SW 1271 (cell line): Measurements from ENCODE around the gene QRSL1.
A peak's percentile ranks its signal among the peaks of the same experiment; 100 is the strongest.
"Not testable (repeated sequence)": the region's sequence is repeated elsewhere in the genome, so short reads cannot be mapped to it uniquely, and the experiment has no call there.

Experiments
- DNase-seq, 2 experiments: peaks; one replicate each; lab custom pipeline; 2025; lab: John Stamatoyannopoulos, UW

QRSL1 gene, protein sequence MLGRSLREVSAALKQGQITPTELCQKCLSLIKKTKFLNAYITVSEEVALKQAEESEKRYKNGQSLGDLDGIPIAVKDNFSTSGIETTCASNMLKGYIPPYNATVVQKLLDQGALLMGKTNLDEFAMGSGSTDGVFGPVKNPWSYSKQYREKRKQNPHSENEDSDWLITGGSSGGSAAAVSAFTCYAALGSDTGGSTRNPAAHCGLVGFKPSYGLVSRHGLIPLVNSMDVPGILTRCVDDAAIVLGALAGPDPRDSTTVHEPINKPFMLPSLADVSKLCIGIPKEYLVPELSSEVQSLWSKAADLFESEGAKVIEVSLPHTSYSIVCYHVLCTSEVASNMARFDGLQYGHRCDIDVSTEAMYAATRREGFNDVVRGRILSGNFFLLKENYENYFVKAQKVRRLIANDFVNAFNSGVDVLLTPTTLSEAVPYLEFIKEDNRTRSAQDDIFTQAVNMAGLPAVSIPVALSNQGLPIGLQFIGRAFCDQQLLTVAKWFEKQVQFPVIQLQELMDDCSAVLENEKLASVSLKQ

GRCh38 chr6:106629103-106629858, at the start of gene QRSL1, which contains the start of gene RTN4IP1:
TSS of gene QRSL1 (plus strand) at chr6:106629578. CDS start at chr6:106629682, 104 bp downstream.
TSS of gene RTN4IP1 (minus strand) at chr6:106629498. CDS start at chr6:106629021, 477 bp downstream.
- peak; percentile 73 to 91 for DNase-seq

GRCh38 chr6:106581468-106581867, 47.9 kb upstream of the QRSL1 start:
- no peak for DNase-seq

DNA sequence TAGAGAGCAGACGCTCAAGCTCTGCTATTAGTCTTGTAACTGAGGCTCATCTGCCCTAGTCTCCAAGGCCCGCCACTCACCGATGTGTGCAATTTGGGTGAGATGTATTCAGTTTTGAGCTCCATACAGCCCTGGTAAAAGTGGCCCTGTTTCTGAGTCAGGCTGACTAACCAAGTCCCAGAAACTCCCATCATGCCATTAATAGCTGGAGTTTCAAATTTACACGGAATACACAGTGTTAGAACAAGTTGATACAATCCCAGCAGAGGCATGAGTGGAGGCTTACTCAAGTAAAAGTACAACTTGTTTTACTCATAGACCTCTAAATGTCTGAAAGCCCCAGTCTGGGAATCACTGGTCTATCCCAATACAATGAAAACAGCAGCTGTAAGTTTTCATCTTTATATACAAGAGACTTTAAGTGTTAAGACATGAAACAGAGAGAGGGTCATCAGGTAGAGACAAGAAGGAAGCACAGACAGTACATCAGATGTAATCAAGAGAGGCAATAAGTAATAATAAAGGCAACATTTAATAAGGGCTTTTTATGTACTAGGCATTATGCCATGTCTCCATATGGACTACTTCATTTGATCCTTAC, 42.5 kb upstream of the QRSL1 start:
- DNase-seq: no peak

GRCh38 chr6:106588937-106589336, 40.4 kb upstream of the QRSL1 start:
- not testable (repeated sequence) for DNase-seq

DNA sequence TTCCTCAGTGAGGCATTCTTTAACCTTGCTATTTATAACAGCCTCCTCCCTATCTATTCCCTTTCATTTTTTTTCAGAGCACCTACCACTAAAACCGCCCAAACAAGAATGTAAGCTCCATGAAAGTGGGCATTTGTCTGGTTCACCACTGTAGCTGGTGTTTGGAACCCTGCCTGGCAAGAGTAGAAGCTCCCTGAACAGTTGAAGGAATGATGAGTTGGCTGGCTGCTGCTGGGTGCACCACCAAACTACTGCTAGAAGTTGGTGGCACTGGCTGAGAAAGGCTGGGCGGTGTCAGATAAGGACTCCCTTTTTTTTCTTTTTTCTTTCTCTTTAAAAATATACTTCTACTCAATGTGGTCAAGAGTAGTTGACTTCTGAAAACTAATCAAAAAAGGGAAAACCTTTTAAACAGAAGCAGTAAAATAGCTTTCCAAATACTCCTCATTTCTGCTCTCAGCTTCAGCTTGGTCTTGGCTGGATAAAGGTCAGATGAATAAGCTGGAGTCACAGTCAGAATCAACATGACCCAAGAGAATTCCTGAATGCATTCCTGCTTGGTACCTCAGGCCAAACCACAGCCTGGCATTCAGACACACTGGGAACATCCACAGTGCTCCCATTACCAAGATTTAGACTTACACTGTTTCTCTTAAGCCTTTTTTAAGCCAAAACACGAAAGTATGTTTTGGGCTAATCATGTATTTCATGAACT, 38.1 kb upstream of the QRSL1 start:
- DNase-seq: peak in 1 of 2 experiments; percentile 57

- DNase-seq: no peak
Observed at GRCh38 chr6:106599440-106599839, 29.9 kb upstream of the QRSL1 start.

DNA sequence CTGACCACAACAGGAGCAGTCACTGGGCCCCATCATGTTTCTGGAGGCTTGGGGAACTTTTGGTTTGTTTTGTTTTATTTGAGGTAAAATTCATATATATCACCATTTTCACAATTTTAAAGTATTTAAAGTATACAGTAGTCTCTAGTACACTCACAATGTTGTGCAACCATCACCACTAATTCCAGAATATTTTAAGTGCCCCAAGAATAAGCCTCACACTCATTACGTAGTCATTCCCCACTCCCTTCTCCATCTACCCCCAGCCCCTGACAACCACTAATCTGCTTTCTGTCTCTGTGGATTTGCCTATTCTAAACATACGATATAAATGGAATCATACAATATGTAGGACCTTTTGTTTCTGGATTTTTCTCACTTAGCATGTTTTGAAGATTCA, 29.0 kb upstream of the QRSL1 start:
- no peak for DNase-seq

DNA sequence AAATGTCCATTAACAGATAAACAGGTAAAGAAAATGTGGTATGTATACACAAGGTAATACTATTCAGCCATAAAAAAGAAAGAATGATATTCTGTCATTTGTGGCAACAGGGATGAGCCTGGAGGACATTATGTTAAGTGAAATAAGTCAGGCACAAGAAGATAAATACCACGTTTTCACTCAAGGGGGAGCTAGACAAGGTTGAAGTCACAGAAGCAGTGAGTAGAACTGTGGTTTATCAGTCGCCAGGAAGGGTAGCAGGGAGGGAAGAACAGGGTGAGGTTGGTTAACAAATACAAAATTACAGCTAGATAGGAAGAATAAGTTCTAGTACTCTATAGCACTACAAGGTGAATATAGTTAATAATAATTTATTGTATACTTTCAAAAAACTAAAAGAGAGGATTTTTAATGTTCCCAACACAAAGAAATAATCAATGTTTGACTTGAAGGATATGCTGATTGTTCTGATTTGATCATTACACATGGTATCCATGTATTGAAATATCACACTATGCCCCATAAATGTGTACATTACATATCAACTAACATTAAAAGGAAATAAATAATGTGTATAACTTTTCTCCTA, 21.2 kb upstream of the QRSL1 start:
- peak in 1 of 2 experiments; percentile 44 for DNase-seq

DNA sequence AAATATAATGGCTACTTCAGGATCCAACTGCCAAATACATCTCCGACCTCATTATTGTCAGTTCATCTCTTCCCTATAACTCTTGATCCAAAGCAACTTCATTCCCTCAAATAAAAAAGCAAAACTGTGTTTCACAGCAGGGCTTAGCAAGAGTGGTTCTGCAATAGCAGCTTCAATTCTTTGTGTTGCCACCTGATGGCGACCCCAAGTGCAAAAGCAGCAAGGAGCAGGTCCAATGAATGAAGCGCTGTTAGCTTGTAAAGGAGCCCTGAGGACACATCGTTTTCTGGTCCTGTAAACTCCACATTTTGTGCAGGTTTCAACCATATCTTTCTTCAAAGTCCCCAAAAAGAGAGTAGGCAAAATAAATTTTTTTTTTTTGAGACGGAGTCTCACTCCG, 19.7 kb upstream of the QRSL1 start:
- peak in 1 of 2 experiments; percentile 7 for DNase-seq

GRCh38 chr6:106611030-106611429, 18.3 kb upstream of the QRSL1 start:
- DNase-seq: no peak

DNA sequence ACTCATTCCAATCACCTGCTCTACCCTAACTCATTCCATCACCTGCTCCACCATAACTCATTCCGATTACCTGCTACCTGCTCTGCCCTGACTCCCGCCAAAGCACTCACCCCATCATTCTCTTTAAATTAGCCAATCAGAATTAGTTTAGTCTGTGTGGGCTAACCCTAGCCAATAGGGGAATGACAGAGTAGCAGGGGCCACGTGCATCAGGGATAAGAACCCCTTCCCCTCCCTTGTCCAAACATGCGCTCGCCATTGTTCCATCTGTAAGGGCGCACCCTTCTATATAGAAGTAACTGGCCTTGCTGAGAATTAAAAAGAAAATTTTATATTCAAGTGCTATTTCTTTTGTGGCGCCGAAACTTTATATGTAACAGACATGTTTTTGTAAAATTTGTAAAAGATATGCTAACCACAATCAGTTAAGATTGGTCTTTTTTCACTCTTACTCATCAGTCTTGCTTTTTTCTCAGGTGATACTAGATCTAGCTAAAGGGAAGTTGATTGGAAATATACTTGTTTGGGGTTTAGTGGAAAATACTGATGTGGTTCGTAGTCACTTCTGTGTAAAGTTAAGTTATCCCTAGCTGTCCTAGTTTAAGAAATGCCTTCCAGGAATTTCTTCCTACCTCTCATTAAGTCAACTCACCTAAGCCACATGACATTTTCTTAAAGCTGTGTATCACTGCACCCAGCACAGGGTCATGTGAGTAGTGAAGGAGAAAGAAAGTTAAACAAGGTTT, 16.5 kb upstream of the QRSL1 start:
- DNase-seq: no peak

DNA sequence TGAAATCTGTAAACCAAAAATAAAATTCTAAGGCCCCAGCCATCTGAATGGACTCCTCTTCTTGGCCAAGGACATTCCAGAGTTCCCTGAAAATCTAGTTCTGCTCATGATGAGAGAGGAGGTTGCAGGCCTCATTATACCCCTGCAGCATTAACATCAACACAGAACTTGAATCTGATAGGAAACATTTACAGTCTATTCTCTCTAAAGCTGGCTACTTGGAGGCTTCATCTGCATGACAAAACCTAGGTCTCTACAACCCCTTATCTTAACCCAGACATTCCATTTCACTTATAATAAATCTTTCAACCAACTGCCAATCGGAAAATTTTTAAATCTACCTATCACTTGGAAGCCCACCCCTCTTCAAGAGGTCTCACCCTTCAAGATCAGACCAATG, 15.8 kb upstream of the QRSL1 start:
- no peak for DNase-seq

- DNase-seq: no peak
Observed at GRCh38 chr6:106614166-106614565, 15.2 kb upstream of the QRSL1 start.

DNA sequence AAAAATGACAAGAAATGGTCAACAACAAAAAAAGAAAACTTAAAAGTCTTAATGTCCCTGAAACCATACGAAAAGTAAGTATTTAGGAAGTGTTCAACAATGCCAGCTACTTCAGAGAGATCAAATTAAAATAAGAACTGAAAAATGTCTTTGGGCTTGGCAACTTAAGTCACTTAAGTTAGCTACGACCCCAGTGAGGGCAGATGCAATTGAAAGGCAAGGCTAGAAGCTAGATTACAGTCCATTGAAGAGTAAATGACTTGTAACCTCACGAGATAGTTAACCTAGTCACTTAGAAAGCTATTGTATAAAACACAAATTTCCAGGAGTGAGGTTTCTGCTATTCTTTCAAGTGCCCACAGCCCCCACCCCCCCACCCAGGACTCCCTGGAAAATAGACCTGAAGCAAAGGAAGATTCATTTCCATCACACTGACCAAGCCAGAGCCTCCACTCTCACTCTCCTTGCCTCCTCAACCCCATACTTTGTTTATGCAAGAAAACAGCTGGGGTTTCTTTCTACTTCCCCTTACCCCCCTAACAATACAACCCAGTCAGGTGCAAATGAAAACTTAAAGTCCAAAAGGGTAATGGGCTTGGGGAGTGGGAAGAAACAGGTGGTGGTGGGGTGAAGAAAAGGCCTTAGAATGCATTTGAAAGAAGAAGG, 14.7 kb upstream of the QRSL1 start:
- no peak for DNase-seq

DNA sequence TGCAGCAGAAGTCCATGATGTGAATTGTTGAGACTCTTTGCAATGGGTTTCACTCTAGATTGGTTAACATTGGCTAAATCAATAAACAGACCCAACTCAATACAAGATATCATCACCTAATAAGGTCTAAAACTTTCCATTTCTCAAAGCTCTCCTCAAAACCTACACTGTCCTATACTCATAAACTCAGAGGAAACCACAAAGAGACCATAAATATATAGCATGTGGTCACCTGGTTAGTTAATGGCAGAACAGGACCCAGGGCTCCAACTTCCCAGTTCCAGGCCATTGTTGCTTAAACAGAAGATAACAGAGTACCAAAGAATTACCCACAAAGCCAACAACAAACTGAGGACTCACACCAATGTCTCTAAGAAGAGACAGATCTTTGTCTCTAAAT, 12.1 kb upstream of the QRSL1 start:
- DNase-seq: no peak

DNA sequence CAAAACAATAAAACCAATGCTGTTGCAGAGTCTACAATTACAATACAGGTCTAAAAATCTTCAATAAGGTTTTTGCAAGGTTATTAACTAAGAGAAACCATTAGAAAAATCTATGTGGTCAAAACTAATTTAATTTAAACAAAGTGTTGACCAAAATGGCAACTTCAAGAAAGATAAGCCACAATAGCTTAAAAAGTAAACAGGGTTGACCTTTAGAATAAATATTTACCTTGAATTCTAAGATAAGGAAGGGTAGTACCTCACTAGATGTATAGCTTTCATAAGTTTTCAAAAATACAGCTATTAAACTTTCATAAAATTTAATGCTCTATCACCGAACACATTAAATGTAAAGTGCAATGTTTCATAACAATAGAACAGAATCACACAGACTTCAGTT, 11.5 kb upstream of the QRSL1 start:
- no peak for DNase-seq

- DNase-seq: no peak
Observed at GRCh38 chr6:106618324-106618723, 11.1 kb upstream of the QRSL1 start.

DNA sequence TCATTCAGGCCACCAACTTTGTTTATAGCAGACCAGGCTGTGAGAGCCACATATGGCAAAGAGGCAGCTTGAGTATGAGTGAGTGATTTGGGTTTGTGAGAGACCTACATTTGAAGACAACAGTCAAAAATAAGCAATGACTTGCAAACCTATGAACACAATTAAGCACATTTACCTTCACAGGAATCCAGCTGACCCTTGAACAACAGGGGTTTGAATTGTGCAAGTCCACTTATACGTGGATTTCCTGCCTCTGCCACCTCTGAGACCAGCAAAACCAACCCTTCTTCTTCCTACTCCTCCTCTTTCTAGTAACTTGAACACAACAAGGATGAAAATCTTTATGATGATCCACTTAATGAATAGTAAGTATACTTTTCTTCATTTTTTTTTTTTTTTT, 10.2 kb upstream of the QRSL1 start:
- DNase-seq: no peak

DNA sequence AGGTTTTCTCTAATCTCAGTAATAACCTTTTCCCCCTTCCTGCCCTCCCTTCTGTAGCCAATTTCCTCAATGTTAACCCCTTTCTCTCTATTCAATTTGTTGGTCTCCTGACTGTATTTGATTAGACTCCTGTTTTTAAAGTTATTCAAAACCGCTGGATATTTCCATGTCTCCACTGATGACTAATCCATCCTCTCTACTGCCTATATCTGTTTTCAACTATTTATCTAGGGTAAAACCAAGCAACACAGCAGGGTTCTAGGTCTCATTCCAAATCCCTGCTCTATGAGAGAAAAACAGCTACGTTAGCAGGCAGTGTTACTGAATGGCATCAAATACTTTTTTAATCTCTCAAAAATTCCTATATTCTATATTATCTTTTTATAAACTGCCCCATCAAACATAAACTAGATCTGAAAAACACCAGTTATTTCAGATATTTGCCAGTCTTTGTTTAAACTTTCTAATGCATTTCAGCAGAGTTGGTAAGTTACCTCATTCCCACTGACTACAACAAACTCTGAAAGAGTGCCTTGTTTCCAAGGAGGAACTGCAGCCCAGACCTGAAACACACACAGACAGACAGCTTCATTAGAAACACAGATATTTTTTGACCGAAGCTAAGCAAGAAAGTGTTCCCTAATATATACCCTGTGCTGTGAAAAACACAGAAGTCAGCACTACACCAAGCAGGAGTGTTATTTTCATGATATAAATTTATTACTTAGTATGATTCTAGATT, 8.3 kb upstream of the QRSL1 start:
- no peak for DNase-seq
